OCI-LY1 (cell line): ENCODE data around the gene POLR1E.

Experiments used
- H2AFZ ChIP-seq: fragments of 200-600 bp; sonication (generic), shearing (Covaris generic); 2 replicates; pipeline ENCODE4 v1.6.0; 2014; ENCODE audit warnings: antibody characterized with exemption, mild to moderate bottlenecking, low read length
- H3F3A ChIP-seq: fragments of 200-600 bp; sonication (generic), shearing (Covaris generic); 2 replicates; pipeline ENCODE4 v1.6.0; 2014; ENCODE audit warnings: mild to moderate bottlenecking, antibody characterized with exemption, low read length, moderate library complexity; ENCODE audit not compliant: insufficient read depth
- H3K27ac ChIP-seq: fragments of 200-600 bp; sonication (generic); 2 replicates; pipeline ENCODE4 v1.5.1; 2014; ENCODE audit warnings: low read length, mixed run types, mild to moderate bottlenecking, low read depth; ENCODE audit not compliant: poor library complexity, severe bottlenecking
- H3K27me3 ChIP-seq: fragments of 200-600 bp; sonication (generic); 2 replicates; pipeline ENCODE4 v1.6.0; 2014; ENCODE audit warnings: antibody characterized with exemption, mild to moderate bottlenecking, low read length, moderate library complexity; ENCODE audit not compliant: insufficient read depth
- H3K36me3 ChIP-seq: fragments of 200-600 bp; sonication (generic); 2 replicates; pipeline ENCODE4 v1.6.1; 2014; ENCODE audit warnings: mild to moderate bottlenecking, antibody characterized with exemption, low read length, moderate library complexity, mixed read lengths; ENCODE audit not compliant: insufficient read depth
- H3K4me1 ChIP-seq: fragments of 200-600 bp; sonication (generic); 2 replicates; pipeline ENCODE4 v1.5.1; 2014; ENCODE audit warnings: mild to moderate bottlenecking, low read length, moderate library complexity; ENCODE audit not compliant: insufficient read depth, severe bottlenecking
- H3K4me2 ChIP-seq: fragments of 200-600 bp; sonication (generic), shearing (Covaris generic); 2 replicates; pipeline ENCODE4 v1.6.1; 2014; ENCODE audit warnings: low read length
- H3K4me3 ChIP-seq: fragments of 200-600 bp; sonication (generic); 2 replicates; pipeline ENCODE4 v1.5.1; 2014; ENCODE audit warnings: low read length, low read depth, mild to moderate bottlenecking, mixed read lengths; ENCODE audit not compliant: poor library complexity, severe bottlenecking
- H3K79me2 ChIP-seq: fragments of 200-600 bp; shearing (Covaris generic); 2 replicates; pipeline ENCODE4 v1.6.1; 2016; ENCODE audit warnings: mixed run types, low read length, mixed read lengths; ENCODE audit not compliant: insufficient read depth
- H3K9ac ChIP-seq: fragments of 200-600 bp; sonication (generic), shearing (Covaris generic); 2 replicates; pipeline ENCODE4 v1.6.1; 2014; ENCODE audit warnings: mild to moderate bottlenecking, low read length, mixed read lengths
- H3K9me2 ChIP-seq: fragments of 200-600 bp; sonication (generic), shearing (Covaris generic); 2 replicates; pipeline ENCODE4 v1.6.1; 2014; ENCODE audit warnings: low read depth, mild to moderate bottlenecking, low read length, mixed read lengths
- H3K9me3 ChIP-seq: fragments of 200-600 bp; shearing (Covaris generic); 2 replicates; pipeline ENCODE4 v1.6.1; 2014; ENCODE audit warnings: low read length, mixed read lengths
- H4K20me1 ChIP-seq: fragments of 200-600 bp; sonication (generic), shearing (Covaris generic); 2 replicates; pipeline ENCODE4 v1.6.0; 2016; ENCODE audit warnings: mild to moderate bottlenecking, low read length; ENCODE audit not compliant: insufficient read depth
- CTCF ChIP-seq: fragments of 200-600 bp; sonication (generic), shearing (Covaris generic); IDR thresholded peaks from 2 replicates; pipeline ENCODE4 v1.5.1; 2017; ENCODE audit warnings: mild to moderate bottlenecking, antibody characterized with exemption, low read length, moderate library complexity, mixed read lengths
- EZH2 ChIP-seq: fragments of 200-600 bp; sonication (generic), shearing (Covaris generic); IDR thresholded peaks from 2 replicates; pipeline ENCODE4 v1.8.0; 2017; ENCODE audit warnings: borderline replicate concordance, mixed run types, mild to moderate bottlenecking, antibody characterized with exemption, low read length, moderate library complexity, mixed read lengths

The POLR1E gene

GRCh38 chr9:37464006-37464405 lies 21.7 kb upstream of the POLR1E start:
- Histone ChIP-seq H3K27me3 (no peaks in the 10 kb centered on the region), H3K9ac (peak overlapping the region; percentile 87), H3K9me2 (no peaks in the 10 kb centered on the region), H2AFZ (no peak overlapping the region), H3K27ac (peak overlapping the region; percentile 90), H3K79me2 (peaks cover 51% of the 10 kb centered on the region), H3K4me2 (peak overlapping the region; percentile 96), H3K4me1 (peaks cover 44% of the 10 kb centered on the region), H4K20me1 (no peaks in the 10 kb centered on the region), H3K9me3 (no peaks in the 10 kb centered on the region), H3K36me3 (peaks cover 7% of the 10 kb centered on the region; the same call in 1 of the 2 replicates), H3K4me3 (peak overlapping the region; percentile 86), H3F3A (no peaks in the 10 kb centered on the region)
- no peak for TF ChIP-seq EZH2
- no peak for TF ChIP-seq CTCF

GRCh38 chr9:37464426-37465248 lies 21.1 kb upstream of the POLR1E start:
- H3K4me1 ChIP-seq, result peaks cover 41% of the 10 kb centered on the region
- H3K27me3 ChIP-seq, result no peaks in the 10 kb centered on the region
- peak overlapping the region; percentile 86 for H3K4me3 ChIP-seq
- H4K20me1 ChIP-seq, result no peaks in the 10 kb centered on the region
- TF ChIP-seq EZH2 (no peak), CTCF (no peak)
- no peaks in the 10 kb centered on the region for H3F3A ChIP-seq
- H3K9me2 ChIP-seq, result no peaks in the 10 kb centered on the region
- peaks cover 7% of the 10 kb centered on the region; the same call in 1 of the 2 replicates for H3K36me3 ChIP-seq
- H3K79me2 ChIP-seq, result peaks cover 48% of the 10 kb centered on the region
- H2AFZ ChIP-seq, result no peak overlapping the region
- no peaks in the 10 kb centered on the region for H3K9me3 ChIP-seq
- peak overlapping the region; percentile 90 for H3K27ac ChIP-seq
- peak overlapping the region; percentile 96 for H3K4me2 ChIP-seq
- peak overlapping the region; percentile 87 for H3K9ac ChIP-seq

GRCh38 chr9:37465249-37466036 lies 20.3 kb upstream of the POLR1E start, which contains the start of gene ZBTB5:
Gene ZBTB5, minus strand, starts transcription at chr9:37465450. Its CDS starts 22,899 bp downstream, at chr9:37442551.
- Histone ChIP-seq H3F3A (no peaks in the 10 kb centered on the region), H4K20me1 (no peaks in the 10 kb centered on the region), H3K9me3 (no peaks in the 10 kb centered on the region), H3K4me3 (peak within 1 kb of the TSS; percentile 86), H3K79me2 (peaks cover 42% of the 10 kb centered on the region), H3K4me2 (peak within 1 kb of the TSS; percentile 96), H3K27me3 (no peaks in the 10 kb centered on the region), H3K36me3 (peaks cover 7% of the 10 kb centered on the region; the same call in 1 of the 2 replicates), H3K9me2 (no peaks in the 10 kb centered on the region), H3K4me1 (peaks cover 41% of the 10 kb centered on the region), H3K27ac (peak within 1 kb of the TSS; percentile 90), H2AFZ (0 out of 2 replicates have a peak within 1 kb of the TSS, but pooled peaks have one; percentile 2), H3K9ac (peak within 1 kb of the TSS; percentile 87)
- TF ChIP-seq EZH2, result no peak
- no peak for TF ChIP-seq CTCF
